Loucy (cell line): ENCODE measurements around the gene ZCCHC24.

Experiments
- H2AFZ ChIP-seq: fragments of 200-600 bp; sonication (generic); 2 replicates; pipeline ENCODE4 v1.6.0; 2016; ENCODE audit warnings: antibody characterized with exemption, mild to moderate bottlenecking, low read length, moderate library complexity
- H3F3A ChIP-seq: fragments of 200-600 bp; 2 replicates; pipeline ENCODE4 v1.6.0; 2016; ENCODE audit warnings: antibody characterized with exemption, low read depth, mild to moderate bottlenecking
- H3K27me3 ChIP-seq: fragments of 200-600 bp; sonication (generic); 2 replicates; pipeline ENCODE4 v1.6.1; 2014; ENCODE audit warnings: low read length, mild to moderate bottlenecking; ENCODE audit not compliant: insufficient read depth, poor library complexity, severe bottlenecking
- H3K36me3 ChIP-seq: fragments of 200-600 bp; sonication (generic); 2 replicates; pipeline ENCODE4 v1.6.1; 2016; ENCODE audit warnings: low read length; ENCODE audit not compliant: insufficient read depth
- H3K4me1 ChIP-seq: fragments of 200-600 bp; sonication (generic); 2 replicates; pipeline ENCODE4 v1.5.1; 2014; ENCODE audit warnings: low read length, mild to moderate bottlenecking; ENCODE audit not compliant: insufficient read depth, poor library complexity, severe bottlenecking
- H3K4me2 ChIP-seq: fragments of 200-600 bp; sonication (generic); 2 replicates; pipeline ENCODE4 v1.6.0; 2014; ENCODE audit warnings: antibody characterized with exemption, low read length, low read depth, mild to moderate bottlenecking; ENCODE audit not compliant: poor library complexity, severe bottlenecking
- H3K4me3 ChIP-seq: fragments of 200-600 bp; sonication (generic); 2 replicates; pipeline ENCODE4 v1.5.1; 2014; ENCODE audit warnings: low read length, mild to moderate bottlenecking, mixed read lengths; ENCODE audit not compliant: poor library complexity, severe bottlenecking
- H3K79me2 ChIP-seq: fragments of 200-600 bp; sonication (generic); 2 replicates; pipeline ENCODE4 v1.6.1; 2014; ENCODE audit warnings: low read length; ENCODE audit not compliant: insufficient read depth
- H3K9ac ChIP-seq: fragments of 200-600 bp; sonication (generic); 2 replicates; pipeline ENCODE4 v1.6.0; 2014; ENCODE audit warnings: mild to moderate bottlenecking, low read depth, low read length, moderate library complexity; ENCODE audit not compliant: poor library complexity, severe bottlenecking
- H3K9me2 ChIP-seq: fragments of 200-600 bp; sonication (generic); replicated peaks from 2 replicates; pipeline ENCODE4 v1.6.1; 2016; ENCODE audit warnings: low read depth, low read length, mixed read lengths
- H3K9me3 ChIP-seq: fragments of 200-600 bp; sonication (generic); 2 replicates; pipeline ENCODE4 v1.6.1; 2014; ENCODE audit warnings: mild to moderate bottlenecking, antibody characterized with exemption, low read length, low read depth; ENCODE audit not compliant: insufficient read depth
- H4K20me1 ChIP-seq: fragments of 200-600 bp; sonication (generic); 2 replicates; pipeline ENCODE4 v1.6.0; 2014; ENCODE audit warnings: antibody characterized with exemption, low read length, mild to moderate bottlenecking; ENCODE audit not compliant: insufficient read depth, poor library complexity, severe bottlenecking
- CTCF ChIP-seq: fragments of 200-600 bp; sonication (generic); conservative IDR thresholded peaks from 2 replicates; pipeline ENCODE4 v1.5.1; 2014; ENCODE audit warnings: mild to moderate bottlenecking, antibody characterized with exemption, low read length
- EZH2phosphoT487 ChIP-seq: fragments of 200-600 bp; IDR thresholded peaks from 2 replicates; pipeline ENCODE4 v1.6.1; 2018; ENCODE audit warnings: antibody characterized with exemption, mild to moderate bottlenecking, moderate library complexity, borderline replicate concordance

The ZCCHC24 gene

GRCh38 chr10:79378383-79378646 is 67.1 kb downstream of the ZCCHC24 start:
- no peaks in the 10 kb centered on the region for H3K27me3 ChIP-seq
- no peak overlapping the region for H2AFZ ChIP-seq
- no peaks in the 10 kb centered on the region for H3K36me3 ChIP-seq
- no peak overlapping the region for H3K9ac ChIP-seq
- H3F3A ChIP-seq: no peaks in the 10 kb centered on the region
- no peaks in the 10 kb centered on the region for H3K79me2 ChIP-seq
- H3K9me2 ChIP-seq: no peaks in the 10 kb centered on the region
- TF ChIP-seq CTCF (no peak), EZH2phosphoT487 (no peak)
- no peak overlapping the region for H3K4me3 ChIP-seq
- no peaks in the 10 kb centered on the region for H3K9me3 ChIP-seq
- no peaks in the 10 kb centered on the region for H4K20me1 ChIP-seq
- H3K4me2 ChIP-seq: no peak overlapping the region
- H3K4me1 ChIP-seq: peaks cover 8% of the 10 kb centered on the region

DNA sequence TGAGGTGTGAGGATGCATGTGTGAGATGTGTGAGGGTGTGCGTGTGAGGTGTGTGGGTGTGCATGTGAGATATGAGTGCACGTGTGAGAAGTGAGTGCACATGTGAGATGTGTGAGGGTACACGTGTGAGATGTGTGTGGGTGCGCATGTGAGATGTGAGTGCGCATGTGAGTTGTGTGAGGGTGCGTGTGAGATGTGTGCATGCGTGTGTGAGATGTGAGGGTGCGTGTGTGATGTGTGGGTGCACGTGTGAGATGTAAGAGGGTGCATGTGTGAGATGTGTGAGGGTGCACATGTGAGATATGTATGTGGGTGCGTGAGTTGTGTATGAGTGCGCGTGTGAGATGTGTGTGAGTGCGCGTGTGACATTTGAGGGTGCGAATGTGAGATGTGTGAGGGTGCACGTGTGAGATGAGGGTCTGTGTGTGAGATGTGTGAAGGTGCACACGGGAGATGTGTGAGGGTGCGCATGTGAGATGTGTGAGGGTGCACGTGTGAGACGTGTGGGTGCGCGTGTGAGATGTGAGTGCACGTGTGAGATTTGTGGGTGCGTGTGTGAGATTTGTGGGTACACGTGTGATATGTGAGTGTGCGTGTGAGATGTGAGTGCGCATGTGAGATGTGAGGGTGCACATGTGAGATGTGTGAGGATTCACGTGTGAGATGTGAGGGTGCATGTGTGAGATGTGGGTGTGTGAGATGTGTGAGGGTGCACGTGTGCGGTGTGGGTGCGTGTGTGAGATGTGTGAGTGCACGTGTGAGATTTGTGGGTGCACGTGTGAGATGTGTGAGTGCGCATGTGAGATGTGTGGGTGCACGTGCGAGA is 67.7 kb downstream of the ZCCHC24 start:
- H3K4me1 ChIP-seq: peaks cover 8% of the 10 kb centered on the region
- no peak overlapping the region for H3K4me3 ChIP-seq
- no peaks in the 10 kb centered on the region for H4K20me1 ChIP-seq
- H3F3A ChIP-seq: no peaks in the 10 kb centered on the region
- no peak overlapping the region for H3K4me2 ChIP-seq
- no peaks in the 10 kb centered on the region for H3K27me3 ChIP-seq
- H3K9me2 ChIP-seq: no peaks in the 10 kb centered on the region
- no peak overlapping the region for H3K9ac ChIP-seq
- no peak overlapping the region for H2AFZ ChIP-seq
- no peaks in the 10 kb centered on the region for H3K36me3 ChIP-seq
- no peaks in the 10 kb centered on the region for H3K9me3 ChIP-seq
- no peaks in the 10 kb centered on the region for H3K79me2 ChIP-seq
- TF ChIP-seq CTCF (no peak), EZH2phosphoT487 (no peak)

- TF ChIP-seq CTCF (no peak), EZH2phosphoT487 (no peak)
- H3K4me3 ChIP-seq: no peak overlapping the region
- H3F3A ChIP-seq: no peaks in the 10 kb centered on the region
- no peaks in the 10 kb centered on the region for H3K27me3 ChIP-seq
- H3K9me3 ChIP-seq: no peaks in the 10 kb centered on the region
- H3K4me1 ChIP-seq: peaks cover 8% of the 10 kb centered on the region
- H3K79me2 ChIP-seq: no peaks in the 10 kb centered on the region
- H3K36me3 ChIP-seq: no peaks in the 10 kb centered on the region
- H4K20me1 ChIP-seq: no peaks in the 10 kb centered on the region
- no peak overlapping the region for H2AFZ ChIP-seq
- no peak overlapping the region for H3K4me2 ChIP-seq
- no peaks in the 10 kb centered on the region for H3K9me2 ChIP-seq
- H3K9ac ChIP-seq: no peak overlapping the region
These were observed 68.5 kb downstream of the ZCCHC24 start for GRCh38 chr10:79376751-79377556.
